CD4-positive, alpha-beta T cell treated with Interleukin-6 at 100 ng/mL for 8 hours (primary cell): Measurements from ENCODE around the gene STAC2.

Experiments used
- DNase-seq: peaks from one replicate; pipeline ENCODE4 v3.0.0-alpha.2; 2020; ENCODE audit warnings: mixed read lengths, low spot score

Gene STAC2

DNA sequence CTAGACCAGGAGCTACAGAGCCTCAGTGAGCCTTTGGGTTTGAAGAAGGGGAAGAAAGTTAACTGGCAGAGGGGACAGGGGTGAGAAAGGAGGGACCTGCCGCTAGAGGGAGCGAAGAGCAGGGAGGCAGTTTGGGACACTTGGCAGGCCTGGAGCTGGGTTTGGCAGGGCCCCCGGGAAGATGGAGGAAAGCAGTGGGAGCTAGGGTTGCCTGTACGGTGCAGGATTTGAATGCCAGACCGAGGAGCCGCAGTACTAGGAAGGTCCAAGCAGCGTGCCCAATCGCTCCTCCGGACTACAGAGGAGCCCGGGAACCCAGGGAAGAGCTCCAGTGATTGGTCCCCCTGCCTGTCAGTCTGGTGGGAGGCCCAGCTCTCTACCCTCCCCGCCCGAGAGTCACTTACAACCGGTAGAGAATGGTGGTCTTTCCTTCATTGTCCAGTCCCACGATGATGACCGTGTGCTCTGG, 61.0 kb downstream of the STAC2 start:
- peak; percentile 72 for DNase-seq

DNA sequence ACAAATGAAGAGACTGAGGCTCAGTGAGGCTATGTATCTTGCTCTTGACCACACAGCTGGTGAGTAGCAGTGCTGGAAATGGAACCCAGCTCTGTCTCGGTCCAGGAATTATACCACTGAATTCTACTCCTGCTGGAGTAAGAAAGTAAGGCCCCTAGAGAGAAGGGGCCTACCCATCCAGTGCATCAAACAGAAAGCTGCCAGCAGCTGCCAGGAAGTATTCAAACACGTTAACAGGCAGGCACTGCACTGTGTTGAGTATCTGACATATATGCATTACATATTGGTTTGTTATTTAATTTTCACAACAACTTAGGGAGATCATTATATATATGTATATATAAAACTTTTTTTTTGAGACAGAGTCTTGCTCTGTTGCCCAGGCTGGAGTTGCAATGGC, 63.8 kb downstream of the STAC2 start:
- no peak for DNase-seq
